ENCODE results near the gene HAUS7. TPM values are rescaled to one million over a fixed set of nuclear protein-coding genes. Genes with fewer than 3 reads are reported as not detected.

HAUS7 gene
- polyA plus RNA-seq, 6 donors from 2014 or later: 16.0 to 30.6 (median 19.3) TPM

GRCh38 chrX:153400146-153401132, 69.9 kb downstream of the HAUS7 start:
- Mint-ChIP-seq H3K4me1 (peaks cover 0 to 2% (median 0%) of the 10 kb centered on the region in 3 donors), H3K27ac (peak overlapping the region in 1 of 6 donors; percentile 57), H3K4me3 (no peak overlapping the region), H3K9me3 (peaks cover 0 to 10% (median 4%) of the 10 kb centered on the region in 7 donors), H3K36me3 (no peaks in the 10 kb centered on the region), H3K27me3 (peaks cover 0 to 6% (median 5%) of the 10 kb centered on the region in 3 donors)
- DNase-seq: no peak
- peak; percentile 28 to 42 for ATAC-seq (ENCODE audit: low read depth in 2 of 2)

GRCh38 chrX:153398275-153398960, 72.0 kb downstream of the HAUS7 start:
- H3K36me3 Mint-ChIP-seq: no peaks in the 10 kb centered on the region
- no peak for ATAC-seq (ENCODE audit: low read depth in 2 of 2)
- peaks cover 0 to 10% (median 4%) of the 10 kb centered on the region in 7 donors for H3K9me3 Mint-ChIP-seq
- H3K4me1 Mint-ChIP-seq: no peaks in the 10 kb centered on the region
- DNase-seq: no peak
- H3K4me3 Mint-ChIP-seq: no peak overlapping the region
- H3K27me3 Mint-ChIP-seq: peaks cover 0 to 8% (median 5%) of the 10 kb centered on the region in 3 donors
- H3K27ac Mint-ChIP-seq: no peak overlapping the region

Other genes with a start within 250 kb of the HAUS7 start
- not detected for gene PNMA6F, start 148.8 kb downstream of the HAUS7 start, polyA plus RNA-seq (ENCODE audit: low read depth in 6 of 6)
- 10 to 100 TPM in 1 of 6 donors, 1 to 10 TPM in 5; 4.6 to 11.1 (median 7.2) TPM for gene ZNF275, start 136.4 kb downstream of the HAUS7 start, polyA plus RNA-seq (ENCODE audit: low read depth in 6 of 6)
- not detected for gene PNMA6E, start 69.2 kb downstream of the HAUS7 start, polyA plus RNA-seq (ENCODE audit: low read depth in 6 of 6)
- under 1 TPM in 3 of 6 donors, not detected in 3; 0.04 to 0.21 (median 0.09) TPM for gene ZFP92, start 59.1 kb downstream of the HAUS7 start, polyA plus RNA-seq (ENCODE audit: low read depth in 6 of 6)
- gene TREX2, start 24.5 kb downstream of the HAUS7 start, polyA plus RNA-seq (ENCODE audit: low read depth in 6 of 6): 1 to 10 TPM in 2 of 6 donors, under 1 TPM in 1, not detected in 3; 0.19 to 1.3 (median 1.3) TPM
- gene BGN, start 24.4 kb upstream of the HAUS7 start, polyA plus RNA-seq (ENCODE audit: low read depth in 6 of 6): not detected
- gene ATP2B3, start 47.1 kb upstream of the HAUS7 start, polyA plus RNA-seq (ENCODE audit: low read depth in 6 of 6): under 1 TPM in 1 of 6 donors, not detected in 5; 0.05 TPM
- 10 to 100 TPM; 31.9 to 88.0 (median 69.7) TPM for gene CCNQ, start 128.6 kb upstream of the HAUS7 start, polyA plus RNA-seq (ENCODE audit: low read depth in 6 of 6)
- gene DUSP9, start 176.6 kb upstream of the HAUS7 start, polyA plus RNA-seq (ENCODE audit: low read depth in 6 of 6): not detected
- gene PNCK, start 203.2 kb upstream of the HAUS7 start, polyA plus RNA-seq (ENCODE audit: low read depth in 6 of 6): not detected
- under 1 TPM in 3 of 6 donors, not detected in 3; 0.06 to 0.78 (median 0.23) TPM for gene SLC6A8, start 217.3 kb upstream of the HAUS7 start, polyA plus RNA-seq (ENCODE audit: low read depth in 6 of 6)

All from naive B cell (primary cell).